ENCODE results near the gene LIPM. TPM values are rescaled to one million over a fixed set of nuclear protein-coding genes. Genes with fewer than 3 reads are reported as not detected.

Gene LIPM
- total and polyA plus RNA-seq, 2 of the 13 experiments (the other 11 are each of a cell fraction or from before 2014, with no cell fraction given): not detected

DNA sequence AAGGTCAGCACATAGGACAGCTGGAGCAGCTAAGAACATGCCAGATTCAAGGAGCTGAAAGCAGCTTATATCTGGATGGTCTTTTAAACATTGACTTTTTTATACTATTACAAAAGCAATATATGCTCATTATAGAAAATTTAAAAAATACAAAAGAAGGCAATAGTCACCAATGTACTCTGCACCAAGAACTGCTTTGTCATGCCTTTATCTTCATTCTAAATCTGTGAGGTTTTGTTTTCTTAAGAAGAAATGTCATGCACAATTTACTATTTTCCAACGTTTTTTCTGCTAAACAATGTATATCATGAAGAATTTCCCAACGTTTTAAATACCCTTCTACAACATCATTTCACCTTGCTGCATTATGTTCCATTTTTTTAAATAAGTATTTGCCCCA, 2.8 kb downstream of the LIPM start:
- CTCF ChIA-PET (ENCODE audit: low intra/inter-chr PET ratio, low total read pairs): no interaction called here
- FAIRE-seq (no peak), DNase-seq (ENCODE audit: low spot score) (no peak), ATAC-seq (no peak)
- in situ Hi-C loops (cut with HindIII; ENCODE audit: extremely low pct_ligation_motif_present, low pct_unique_long_range_greater_than_20kb) (no loop called here), intact Hi-C loops (cut with micrococcal nuclease; ENCODE audit: unreplicated experiment) (no loop called here)
- H3K27ac ChIP-seq (ENCODE audit: extremely low read length, insufficient read depth, low read length): no peak overlapping the region
- no peaks in the 10 kb centered on the region for H3K4me1 ChIP-seq (ENCODE audit: insufficient read depth, low read length)
- POLR2A ChIA-PET: no interaction called here
- H2AFZ ChIP-seq (ENCODE audit: low read length): no peak overlapping the region
- no peak overlapping the region for H3K9ac ChIP-seq (ENCODE audit: insufficient read depth, low read depth, low read length)
- no peaks in the 10 kb centered on the region for H3K79me2 ChIP-seq (ENCODE audit: insufficient read depth, low read length)
- no peak overlapping the region for H3K4me3 ChIP-seq (replicated peaks in 1 of 3; ENCODE audit: insufficient read depth in 1 of 3, low read depth in 2 of 3, low read length in 3 of 3)
- no peaks in the 10 kb centered on the region for H3K36me3 ChIP-seq (replicated peaks in 1 of 2; ENCODE audit: control insufficient read depth in 1 of 2, insufficient read depth in 2 of 2, low read length in 2 of 2)
- 1% methylated on average over 2 of the region's 2 CpGs for WGBS (ENCODE audit: low lambda C conversion rate)
- no peaks in the 10 kb centered on the region for H3K9me3 ChIP-seq (ENCODE audit: low read length)
- TF ChIP-seq JUNB (CRISPR knock-in tag; IDR thresholded peaks at IDR 0.05; ENCODE audit: borderline replicate concordance): no peak
- no peak for TF ChIP-seq ZNF350 (CRISPR knock-in tag; IDR thresholded peaks at IDR 0.05; ENCODE audit: borderline replicate concordance, low read depth)
- no peak for TF ChIP-seq HES4 (CRISPR knock-in tag; IDR thresholded peaks at IDR 0.05; ENCODE audit: borderline replicate concordance)
- no peak for TF ChIP-seq ZNF138 (CRISPR knock-in tag; IDR thresholded peaks at IDR 0.05; ENCODE audit: low read depth)
- no peak for TF ChIP-seq KLF6 (CRISPR knock-in tag; IDR thresholded peaks at IDR 0.05)
- TF ChIP-seq, protein P1, sequence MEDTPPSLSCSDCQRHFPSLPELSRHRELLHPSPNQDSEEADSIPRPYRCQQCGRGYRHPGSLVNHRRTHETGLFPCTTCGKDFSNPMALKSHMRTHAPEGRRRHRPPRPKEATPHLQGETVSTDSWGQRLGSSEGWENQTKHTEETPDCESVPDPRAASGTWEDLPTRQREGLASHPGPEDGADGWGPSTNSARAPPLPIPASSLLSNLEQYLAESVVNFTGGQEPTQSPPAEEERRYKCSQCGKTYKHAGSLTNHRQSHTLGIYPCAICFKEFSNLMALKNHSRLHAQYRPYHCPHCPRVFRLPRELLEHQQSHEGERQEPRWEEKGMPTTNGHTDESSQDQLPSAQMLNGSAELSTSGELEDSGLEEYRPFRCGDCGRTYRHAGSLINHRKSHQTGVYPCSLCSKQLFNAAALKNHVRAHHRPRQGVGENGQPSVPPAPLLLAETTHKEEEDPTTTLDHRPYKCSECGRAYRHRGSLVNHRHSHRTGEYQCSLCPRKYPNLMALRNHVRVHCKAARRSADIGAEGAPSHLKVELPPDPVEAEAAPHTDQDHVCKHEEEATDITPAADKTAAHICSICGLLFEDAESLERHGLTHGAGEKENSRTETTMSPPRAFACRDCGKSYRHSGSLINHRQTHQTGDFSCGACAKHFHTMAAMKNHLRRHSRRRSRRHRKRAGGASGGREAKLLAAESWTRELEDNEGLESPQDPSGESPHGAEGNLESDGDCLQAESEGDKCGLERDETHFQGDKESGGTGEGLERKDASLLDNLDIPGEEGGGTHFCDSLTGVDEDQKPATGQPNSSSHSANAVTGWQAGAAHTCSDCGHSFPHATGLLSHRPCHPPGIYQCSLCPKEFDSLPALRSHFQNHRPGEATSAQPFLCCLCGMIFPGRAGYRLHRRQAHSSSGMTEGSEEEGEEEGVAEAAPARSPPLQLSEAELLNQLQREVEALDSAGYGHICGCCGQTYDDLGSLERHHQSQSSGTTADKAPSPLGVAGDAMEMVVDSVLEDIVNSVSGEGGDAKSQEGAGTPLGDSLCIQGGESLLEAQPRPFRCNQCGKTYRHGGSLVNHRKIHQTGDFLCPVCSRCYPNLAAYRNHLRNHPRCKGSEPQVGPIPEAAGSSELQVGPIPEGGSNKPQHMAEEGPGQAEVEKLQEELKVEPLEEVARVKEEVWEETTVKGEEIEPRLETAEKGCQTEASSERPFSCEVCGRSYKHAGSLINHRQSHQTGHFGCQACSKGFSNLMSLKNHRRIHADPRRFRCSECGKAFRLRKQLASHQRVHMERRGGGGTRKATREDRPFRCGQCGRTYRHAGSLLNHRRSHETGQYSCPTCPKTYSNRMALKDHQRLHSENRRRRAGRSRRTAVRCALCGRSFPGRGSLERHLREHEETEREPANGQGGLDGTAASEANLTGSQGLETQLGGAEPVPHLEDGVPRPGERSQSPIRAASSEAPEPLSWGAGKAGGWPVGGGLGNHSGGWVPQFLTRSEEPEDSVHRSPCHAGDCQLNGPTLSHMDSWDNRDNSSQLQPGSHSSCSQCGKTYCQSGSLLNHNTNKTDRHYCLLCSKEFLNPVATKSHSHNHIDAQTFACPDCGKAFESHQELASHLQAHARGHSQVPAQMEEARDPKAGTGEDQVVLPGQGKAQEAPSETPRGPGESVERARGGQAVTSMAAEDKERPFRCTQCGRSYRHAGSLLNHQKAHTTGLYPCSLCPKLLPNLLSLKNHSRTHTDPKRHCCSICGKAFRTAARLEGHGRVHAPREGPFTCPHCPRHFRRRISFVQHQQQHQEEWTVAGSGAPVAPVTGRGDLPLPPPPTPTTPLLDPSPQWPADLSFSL (CRISPR knock-in tag; IDR thresholded peaks at IDR 0.05): no peak
- TF ChIP-seq ZBTB20 (CRISPR knock-in tag; IDR thresholded peaks at IDR 0.05; ENCODE audit: borderline replicate concordance, low read depth): no peak
- no peak for TF ChIP-seq ZNF775 (CRISPR knock-in tag; IDR thresholded peaks at IDR 0.05; ENCODE audit: borderline replicate concordance)
- no peak for TF ChIP-seq PHF20 (CRISPR knock-in tag; IDR thresholded peaks at IDR 0.05)
- TF ChIP-seq, protein P2, sequence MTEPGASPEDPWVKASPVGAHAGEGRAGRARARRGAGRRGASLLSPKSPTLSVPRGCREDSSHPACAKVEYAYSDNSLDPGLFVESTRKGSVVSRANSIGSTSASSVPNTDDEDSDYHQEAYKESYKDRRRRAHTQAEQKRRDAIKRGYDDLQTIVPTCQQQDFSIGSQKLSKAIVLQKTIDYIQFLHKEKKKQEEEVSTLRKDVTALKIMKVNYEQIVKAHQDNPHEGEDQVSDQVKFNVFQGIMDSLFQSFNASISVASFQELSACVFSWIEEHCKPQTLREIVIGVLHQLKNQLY (CRISPR knock-in tag; IDR thresholded peaks at IDR 0.05): no peak
- no peaks in the 10 kb centered on the region; a peak in 1 of 5 replicates for H3K27me3 ChIP-seq (ENCODE audit: control insufficient read depth in 1 of 2, insufficient read depth in 2 of 2, low read length in 2 of 2)
- H4K20me1 ChIP-seq (ENCODE audit: insufficient read depth, low read length): no peaks in the 10 kb centered on the region
- BruUV-seq (replicated peaks): no TSS peak
- no peak overlapping the region for H3K4me2 ChIP-seq (ENCODE audit: low read depth, low read length)
